Tibial artery (tissue), 4 donors: ENCODE measurements around the gene LHB.
"Not testable (repeated sequence)": the region's sequence is repeated elsewhere in the genome, so short reads cannot be mapped to it uniquely, and the experiment has no call there.

Experiments
- DNase-seq, 2 donors: peaks; one replicate each; pipeline ENCODE4 v3.0.0-alpha.2; 2019
- H3K27ac ChIP-seq, 2 donors: fragments of 200-600 bp; sonication (generic) in 1 of 2; 1 replicate in 1 of 2; 2 replicates in 1 of 2; pipeline ENCODE4 v1.5.1; 2018 to 2019; ENCODE audit warnings: mild to moderate bottlenecking in 1 of 2
- H3K27me3 ChIP-seq, 2 donors: fragments of 200-600 bp; sonication (generic) in 1 of 2; one replicate each; pipeline versions ENCODE4 v1.5.1 to v1.6.0; 2016 to 2019
- H3K36me3 ChIP-seq, 3 donors: fragments of 200-600 bp; sonication (generic) in 2 of 3; one replicate each; pipeline ENCODE4 v1.5.1; 2016 to 2019; ENCODE audit warnings: mild to moderate bottlenecking in 2 of 3
- H3K4me1 ChIP-seq, 4 donors: fragments of 200-600 bp; sonication (generic) in 2 of 4; 1 replicate in 3 of 4; 2 replicates in 1 of 4; pipeline ENCODE4 v1.5.1; 2016 to 2019
- H3K4me3 ChIP-seq, 2 donors: fragments of 200-600 bp; sonication (generic) in 1 of 2; 1 replicate in 1 of 2; 2 replicates in 1 of 2; pipeline ENCODE4 v1.5.1; 2018 to 2019; ENCODE audit warnings: mild to moderate bottlenecking in 2 of 2
- H3K9me3 ChIP-seq, 3 donors: fragments of 200-600 bp; sonication (generic) in 1 of 3; one replicate each; pipeline ENCODE4 v1.5.1; 2016 to 2019
- CTCF ChIP-seq, 2 experiments: fragments of 200-600 bp in 1 of 2; fragments of 450-650 bp in 1 of 2; IDR thresholded peaks; one replicate each; pipeline ENCODE4 v1.5.1; 2017 to 2019; ENCODE audit warnings: antibody characterized with exemption in 2 of 2, mild to moderate bottlenecking in 1 of 2, moderate library complexity in 1 of 2
- intact Hi-C: fragments of 100-400 bp; cut with DNase I; formaldehyde crosslinking; loops from one replicate; pipeline ENCODE4 v1.15.0; 2023; ENCODE audit warnings: low total_unique reads

LHB gene

GRCh38 chr19:49020342-49020741, 3.5 kb upstream of the LHB start:
- Histone ChIP-seq H3K4me1 (peaks cover 0 to 28% (median 22%) of the 10 kb centered on the region in 4 donors), H3K27me3 (peaks cover 0 to 26% of the 10 kb centered on the region in 2 donors), H3K4me3 (no peak overlapping the region), H3K9me3 (no peaks in the 10 kb centered on the region), H3K27ac (no peak overlapping the region), H3K36me3 (peaks cover 0 to 11% (median 8%) of the 10 kb centered on the region in 3 donors)
- no peak for TF ChIP-seq CTCF (IDR thresholded peaks at IDR 0.05)
- DNase-seq, result no peak
- intact Hi-C loops, result no loop called here

GRCh38 chr19:49019242-49019932, 2.5 kb upstream of the LHB start:
- H3K4me3 ChIP-seq, result peak overlapping the region; percentile 37 to 56
- no peak overlapping the region for H3K27ac ChIP-seq
- no peaks in the 10 kb centered on the region for H3K9me3 ChIP-seq
- peaks cover 7 to 21% (median 18%) of the 10 kb centered on the region in 3 donors for H3K36me3 ChIP-seq
- no peak for TF ChIP-seq CTCF (IDR thresholded peaks at IDR 0.05)
- H3K27me3 ChIP-seq, result peaks cover 0 to 26% of the 10 kb centered on the region in 2 donors
- H3K4me1 ChIP-seq, result peaks cover 0 to 28% (median 22%) of the 10 kb centered on the region in 4 donors
- DNase-seq, result no peak
- intact Hi-C loops, result no loop called here

DNA sequence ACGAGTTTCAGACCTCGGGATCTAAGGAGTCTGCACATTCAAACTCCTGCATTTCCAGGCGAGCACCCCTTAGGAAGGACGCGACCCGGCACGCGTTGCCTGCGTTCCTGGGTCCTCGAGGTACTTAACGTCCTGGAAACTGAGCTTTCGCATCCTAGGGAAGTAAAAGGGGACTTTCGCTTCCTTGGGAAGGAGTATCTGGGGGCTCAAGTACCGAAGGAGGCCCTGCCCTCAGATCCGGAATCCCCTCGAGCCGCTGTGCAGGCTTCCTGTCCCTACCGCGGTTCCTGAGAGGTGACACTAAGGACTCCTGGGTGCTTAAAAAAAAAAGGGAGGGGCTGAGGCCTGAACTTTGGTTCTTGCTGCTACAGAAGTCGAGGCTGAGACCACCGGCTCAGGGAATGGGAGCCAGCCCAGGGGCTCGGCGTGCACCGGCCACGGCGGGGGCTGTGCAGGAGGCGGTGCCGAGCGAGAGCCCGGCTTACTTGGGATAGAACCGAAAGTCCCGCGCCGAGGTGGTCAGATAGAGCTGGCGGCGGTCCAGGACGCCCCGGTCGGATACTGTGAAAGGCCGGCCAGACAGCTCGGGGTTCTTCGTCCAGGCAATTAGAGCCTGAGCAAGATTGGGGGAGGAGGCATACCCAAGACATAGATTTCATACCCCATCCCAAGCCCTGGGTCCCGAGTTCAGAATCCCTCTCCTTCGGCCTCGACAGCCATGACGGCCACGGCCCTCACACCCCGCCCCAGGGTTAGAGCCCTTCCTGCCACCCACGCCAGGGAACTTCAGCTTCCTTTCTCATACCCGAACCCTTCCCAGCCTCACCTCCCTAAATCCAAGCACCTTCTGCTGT, 1.7 kb upstream of the LHB start:
- peaks cover 0 to 26% of the 10 kb centered on the region in 2 donors for H3K27me3 ChIP-seq
- H3K9me3 ChIP-seq, H3K27ac ChIP-seq, DNase-seq, intact Hi-C loops: not testable (repeated sequence)
- peaks cover 9 to 28% (median 22%) of the 10 kb centered on the region in 3 donors for H3K36me3 ChIP-seq
- H3K4me3 ChIP-seq, result peak overlapping the region; percentile 37 to 56
- H3K4me1 ChIP-seq, result peaks cover 0 to 28% (median 22%) of the 10 kb centered on the region in 4 donors

- Histone ChIP-seq H3K4me1 (peaks cover 0 to 28% (median 22%) of the 10 kb centered on the region in 4 donors), H3K36me3 (peaks cover 10 to 36% (median 24%) of the 10 kb centered on the region in 3 donors), H3K27me3 (peaks cover 0 to 26% of the 10 kb centered on the region in 2 donors), H3K4me3 (peak overlapping the region; percentile 37 to 56), H3K27ac (no peak overlapping the region), H3K9me3 (no peaks in the 10 kb centered on the region)
- intact Hi-C loops, result no loop called here
- peak in 1 of 2 donors; percentile 35 for DNase-seq
- TF ChIP-seq CTCF (IDR thresholded peaks at IDR 0.05), result peak; percentile 30 to 45
Observed at GRCh38 chr19:49017666-49018351, 918 bp upstream of the LHB start.

GRCh38 chr19:49016067-49016839, 638 bp downstream of the LHB start:
- Histone ChIP-seq H3K36me3 (peaks cover 25 to 52% (median 39%) of the 10 kb centered on the region in 3 donors), H3K27me3 (peaks cover 0 to 26% of the 10 kb centered on the region in 2 donors), H3K4me3 (no peak overlapping the region), H3K9me3 (no peaks in the 10 kb centered on the region), H3K4me1 (peaks cover 0 to 28% (median 22%) of the 10 kb centered on the region in 4 donors), H3K27ac (no peak overlapping the region)
- intact Hi-C loops, result no loop called here
- no peak for DNase-seq
- TF ChIP-seq CTCF (IDR thresholded peaks at IDR 0.05), result no peak
